GM18519 (cell line): Measurements from ENCODE around the gene ZNF679.
"Not testable (repeated sequence)": the region's sequence is repeated elsewhere in the genome, so short reads cannot be mapped to it uniquely, and the experiment has no call there.

Source experiments
- ATAC-seq: cut with Tn5 transposase; IDR thresholded peaks from one replicate; pipeline ENCODE4 v1.9.1; 2021; ENCODE audit warnings: mild to moderate bottlenecking, moderate library complexity; ENCODE audit not compliant: unreplicated experiment, low FRiP score

ZNF679 gene

GRCh38 chr7:64228174-64228573 lies at the start of gene ZNF679:
ZNF679 (plus strand) TSS chr7:64228474; CDS start chr7:64249118, 20,644 bp downstream.
- not testable (repeated sequence) for ATAC-seq

- ATAC-seq: no peak
These were observed 47.3 kb upstream of the ZNF679 start for GRCh38 chr7:64180989-64181388.

GRCh38 chr7:64181586-64181985 lies 46.7 kb upstream of the ZNF679 start:
- ATAC-seq: no peak

GRCh38 chr7:64182036-64182790 lies 46.1 kb upstream of the ZNF679 start:
- no peak for ATAC-seq

GRCh38 chr7:64183126-64183742 lies 45.0 kb upstream of the ZNF679 start:
- no peak for ATAC-seq

GRCh38 chr7:64183827-64184372 lies 44.4 kb upstream of the ZNF679 start:
- no peak for ATAC-seq

GRCh38 chr7:64184376-64184775 lies 43.9 kb upstream of the ZNF679 start:
- ATAC-seq: no peak

- no peak for ATAC-seq
These were observed 40.9 kb upstream of the ZNF679 start for GRCh38 chr7:64187408-64187807.

GRCh38 chr7:64192148-64192704 lies 36.0 kb upstream of the ZNF679 start:
- ATAC-seq: no peak

GRCh38 chr7:64192775-64193174 lies 35.5 kb upstream of the ZNF679 start:
- no peak for ATAC-seq

GRCh38 chr7:64206903-64207302 lies 21.4 kb upstream of the ZNF679 start, which contains the start of gene ZNF735:
ZNF735 (plus strand) TSS chr7:64207203; CDS start chr7:64207203, 0 bp downstream.
- no peak for ATAC-seq

- not testable (repeated sequence) for ATAC-seq
These were observed 8.5 kb upstream of the ZNF679 start for GRCh38 chr7:64219710-64220298.

- no peak for ATAC-seq
These were observed 4.9 kb upstream of the ZNF679 start for GRCh38 chr7:64223366-64223765.

- ATAC-seq: no peak
These were observed 38.2 kb downstream of the ZNF679 start for GRCh38 chr7:64266341-64266919.

GRCh38 chr7:64277630-64278029 lies 49.4 kb downstream of the ZNF679 start:
- ATAC-seq: no peak

GRCh38 chr7:64294701-64295420 lies 66.6 kb downstream of the ZNF679 start:
- ATAC-seq: no peak

GRCh38 chr7:64297418-64297817 lies 69.1 kb downstream of the ZNF679 start:
- not testable (repeated sequence) for ATAC-seq

- no peak for ATAC-seq
These were observed 72.5 kb downstream of the ZNF679 start for GRCh38 chr7:64300641-64301405.
